Thoracic aorta (tissue), 2 donors: ENCODE data around the gene ARFGAP1. TPM values are rescaled to one million over a fixed set of nuclear protein-coding genes. Genes with fewer than 3 reads are reported as not detected.

Experiments used
- ATAC-seq: fragments of 150-250 bp; one replicate; pipeline ENCODE4 v1.8.0; 2017; ENCODE audit warnings: low read depth; ENCODE audit not compliant: insufficient number of reproducible peaks, low FRiP score
- DNase-seq: peaks from one replicate; pipeline ENCODE4 v3.0.0-alpha.2; 2020; ENCODE audit warnings: low spot score
- H3K27ac ChIP-seq, 2 donors: fragments of 200-600 bp; sonication (generic); 1 replicate in 1 of 2; 2 replicates in 1 of 2; pipeline ENCODE4 v1.5.1; 2016; ENCODE audit warnings: mild to moderate bottlenecking in 2 of 2, moderate library complexity in 2 of 2
- H3K27me3 ChIP-seq: fragments of 200-600 bp; sonication (generic); replicated peaks from 2 replicates; pipeline ENCODE4 v1.6.0; 2016; ENCODE audit warnings: mild to moderate bottlenecking; ENCODE audit not compliant: insufficient read depth
- H3K36me3 ChIP-seq: fragments of 200-600 bp; sonication (generic); one replicate; pipeline ENCODE4 v1.5.1; 2016
- H3K4me1 ChIP-seq, 2 donors: fragments of 200-600 bp; sonication (generic); 1 replicate in 1 of 2; 2 replicates in 1 of 2; pipeline versions ENCODE4 v1.5.1 to v1.6.0; 2016; ENCODE audit warnings: low read depth in 2 of 2, mild to moderate bottlenecking in 1 of 2; ENCODE audit not compliant: control insufficient read depth in 1 of 2
- H3K4me3 ChIP-seq: fragments of 200-600 bp; sonication (generic); 2 replicates; pipeline ENCODE4 v1.5.1; 2016; ENCODE audit warnings: mild to moderate bottlenecking
- H3K9me3 ChIP-seq: fragments of 200-600 bp; sonication (generic); 2 replicates; pipeline ENCODE4 v1.5.1; 2016
- total RNA-seq, 2 donors: library from RNA; depleted of rRNA; stranded (reverse); fragments of >200 nt; gene quantifications; one replicate each; pipeline versions ENCODE4 v1.1.0 to v1.2.3, GENCODE V29; 2016
- TF ChIP-seq, protein P1 (sequence below): fragments of 200-600 bp; sonication (generic); IDR thresholded peaks from one replicate; pipeline ENCODE4 v1.5.1; 2019; ENCODE audit warnings: antibody characterized with exemption

Gene ARFGAP1
- total RNA-seq, 2 donors from 2014 or later = 110 to 119 TPM

DNA sequence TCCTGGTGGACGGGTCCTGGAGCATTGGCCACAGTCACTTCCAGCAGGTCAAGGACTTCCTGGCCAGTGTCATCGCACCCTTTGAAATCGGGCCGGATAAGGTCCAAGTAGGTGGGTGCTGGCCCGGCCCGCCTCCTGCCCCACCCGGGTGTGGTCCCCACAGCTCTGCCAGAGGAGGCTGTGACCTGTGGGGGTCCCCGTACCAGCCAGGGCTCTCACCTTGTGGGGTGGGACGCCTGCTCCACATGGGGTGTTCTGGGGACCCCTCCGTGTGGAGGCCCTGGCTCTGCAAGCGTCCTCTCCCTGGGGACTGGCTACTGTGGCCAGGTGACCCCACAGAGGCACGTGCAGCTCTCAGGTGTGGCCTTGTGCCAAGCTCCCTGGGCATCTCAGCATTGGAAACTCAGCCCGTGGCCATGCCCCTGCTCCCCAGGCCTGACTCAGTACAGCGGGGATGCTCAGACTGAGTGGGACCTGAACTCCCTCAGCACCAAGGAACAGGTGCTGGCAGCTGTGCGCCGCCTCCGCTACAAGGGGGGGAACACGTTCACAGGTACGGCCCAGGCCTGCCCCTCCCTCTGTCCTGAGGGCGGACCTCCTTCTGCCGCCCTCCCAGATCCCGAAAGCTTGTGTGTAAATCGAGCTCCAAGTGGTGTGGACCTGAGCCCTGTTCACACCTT is 35.1 kb downstream of the ARFGAP1 start:
- Histone ChIP-seq H3K36me3 (no peaks in the 10 kb centered on the region), H3K27me3 (no peaks in the 10 kb centered on the region), H3K4me3 (no peak overlapping the region), H3K27ac (no peak overlapping the region), H3K9me3 (no peaks in the 10 kb centered on the region), H3K4me1 (no peaks in the 10 kb centered on the region)
- TF ChIP-seq, protein P1, sequence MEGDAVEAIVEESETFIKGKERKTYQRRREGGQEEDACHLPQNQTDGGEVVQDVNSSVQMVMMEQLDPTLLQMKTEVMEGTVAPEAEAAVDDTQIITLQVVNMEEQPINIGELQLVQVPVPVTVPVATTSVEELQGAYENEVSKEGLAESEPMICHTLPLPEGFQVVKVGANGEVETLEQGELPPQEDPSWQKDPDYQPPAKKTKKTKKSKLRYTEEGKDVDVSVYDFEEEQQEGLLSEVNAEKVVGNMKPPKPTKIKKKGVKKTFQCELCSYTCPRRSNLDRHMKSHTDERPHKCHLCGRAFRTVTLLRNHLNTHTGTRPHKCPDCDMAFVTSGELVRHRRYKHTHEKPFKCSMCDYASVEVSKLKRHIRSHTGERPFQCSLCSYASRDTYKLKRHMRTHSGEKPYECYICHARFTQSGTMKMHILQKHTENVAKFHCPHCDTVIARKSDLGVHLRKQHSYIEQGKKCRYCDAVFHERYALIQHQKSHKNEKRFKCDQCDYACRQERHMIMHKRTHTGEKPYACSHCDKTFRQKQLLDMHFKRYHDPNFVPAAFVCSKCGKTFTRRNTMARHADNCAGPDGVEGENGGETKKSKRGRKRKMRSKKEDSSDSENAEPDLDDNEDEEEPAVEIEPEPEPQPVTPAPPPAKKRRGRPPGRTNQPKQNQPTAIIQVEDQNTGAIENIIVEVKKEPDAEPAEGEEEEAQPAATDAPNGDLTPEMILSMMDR = no peak
- ATAC-seq (no peak), DNase-seq (no peak)

- H3K9me3 ChIP-seq = no peaks in the 10 kb centered on the region
- no peak for DNase-seq
- no peak overlapping the region for H3K27ac ChIP-seq
- H3K4me1 ChIP-seq = no peaks in the 10 kb centered on the region
- H3K36me3 ChIP-seq = no peaks in the 10 kb centered on the region
- no peak overlapping the region for H3K4me3 ChIP-seq
- ATAC-seq = no peak
- H3K27me3 ChIP-seq = no peaks in the 10 kb centered on the region
- TF ChIP-seq, protein P1 = no peak
These were observed 35.8 kb downstream of the ARFGAP1 start for GRCh38 chr20:63308218-63308911.

- Histone ChIP-seq H3K4me3 (no peak overlapping the region), H3K36me3 (no peaks in the 10 kb centered on the region), H3K4me1 (no peaks in the 10 kb centered on the region), H3K27me3 (no peaks in the 10 kb centered on the region), H3K27ac (no peak overlapping the region), H3K9me3 (no peaks in the 10 kb centered on the region)
- no peak for ATAC-seq
- no peak for DNase-seq
- TF ChIP-seq, protein P1 = peak; percentile 74
These were observed 36.9 kb downstream of the ARFGAP1 start for GRCh38 chr20:63309261-63310071.

GRCh38 chr20:63310265-63310991 is 37.8 kb downstream of the ARFGAP1 start:
- H3K27ac ChIP-seq = no peak overlapping the region
- TF ChIP-seq, protein P1 = no peak
- no peaks in the 10 kb centered on the region for H3K9me3 ChIP-seq
- no peak overlapping the region for H3K4me3 ChIP-seq
- H3K27me3 ChIP-seq = no peaks in the 10 kb centered on the region
- H3K36me3 ChIP-seq = no peaks in the 10 kb centered on the region
- no peak for DNase-seq
- no peak for ATAC-seq
- H3K4me1 ChIP-seq = no peaks in the 10 kb centered on the region
